ENCODE measurements around the gene ARSB.
A peak's percentile ranks its signal among the peaks of the same experiment; 100 is the strongest.
"Not testable (repeated sequence)": the region's sequence is repeated elsewhere in the genome, so short reads cannot be mapped to it uniquely, and the experiment has no call there.

ARSB gene

DNA sequence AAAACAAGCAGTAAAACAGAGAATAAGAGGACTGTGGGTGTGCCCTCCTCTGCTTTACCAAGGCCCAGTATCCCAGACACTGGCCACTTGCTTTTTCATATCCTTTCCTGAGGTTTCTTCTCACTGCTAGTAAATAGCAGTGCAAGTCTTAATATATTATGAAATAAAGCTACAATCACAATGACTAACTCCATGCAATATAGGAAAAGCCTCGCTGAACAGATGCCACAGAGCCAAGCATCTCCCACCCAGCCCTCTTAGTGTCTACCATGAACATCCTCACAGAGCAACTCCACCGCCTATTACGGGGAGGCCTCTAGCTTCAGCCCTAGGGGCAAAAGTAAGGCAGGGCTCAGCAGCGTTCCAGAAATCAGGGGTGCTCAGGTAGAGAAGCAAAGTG lies 205.8 kb downstream of the ARSB start:
- DNase-seq (ENCODE audit: low spot score): no peak

DNA sequence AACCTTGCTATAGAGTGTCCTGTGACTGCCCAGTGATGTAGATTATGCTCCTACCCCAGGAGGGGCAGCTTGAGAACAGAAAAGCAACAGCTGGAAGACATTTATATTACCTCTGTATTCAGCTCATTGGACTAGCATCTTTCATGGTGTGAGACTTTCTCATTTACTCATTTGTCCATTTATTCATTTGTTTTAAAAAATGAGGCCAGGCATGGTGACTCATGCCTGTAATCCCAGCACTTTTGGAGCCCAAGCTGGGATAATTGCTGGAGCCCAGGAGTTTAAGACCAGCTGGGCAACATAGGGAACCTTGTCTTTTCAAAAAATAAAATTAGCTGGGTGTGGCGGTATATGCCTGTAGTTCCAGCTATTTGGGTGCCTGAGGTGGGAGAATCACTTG lies 206.6 kb downstream of the ARSB start:
- DNase-seq (ENCODE audit: low spot score): no peak

- no peak for DNase-seq (ENCODE audit: low spot score)
These were observed 207.2 kb downstream of the ARSB start for GRCh38 chr5:78777901-78778300.

DNA sequence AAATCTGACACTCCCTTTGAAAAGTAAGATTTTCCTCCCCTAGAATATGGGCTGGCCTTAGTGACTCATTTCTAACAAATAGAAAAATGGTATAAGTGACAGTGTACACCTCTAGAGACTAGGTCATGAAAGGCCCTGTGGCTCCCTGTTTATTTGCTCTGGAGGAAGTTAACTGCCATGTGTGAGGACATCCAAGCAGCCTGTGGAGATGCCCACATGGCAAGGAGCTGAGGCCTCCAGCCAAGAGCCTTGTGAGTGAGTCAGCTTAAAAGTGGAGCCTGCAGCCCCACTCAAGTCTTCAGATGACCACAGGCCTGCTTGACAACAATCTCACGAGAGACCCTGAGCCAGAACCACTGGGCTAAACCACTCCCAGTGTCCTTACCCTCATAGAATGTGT lies 208.5 kb downstream of the ARSB start:
- no peak for DNase-seq (ENCODE audit: low spot score)

DNA sequence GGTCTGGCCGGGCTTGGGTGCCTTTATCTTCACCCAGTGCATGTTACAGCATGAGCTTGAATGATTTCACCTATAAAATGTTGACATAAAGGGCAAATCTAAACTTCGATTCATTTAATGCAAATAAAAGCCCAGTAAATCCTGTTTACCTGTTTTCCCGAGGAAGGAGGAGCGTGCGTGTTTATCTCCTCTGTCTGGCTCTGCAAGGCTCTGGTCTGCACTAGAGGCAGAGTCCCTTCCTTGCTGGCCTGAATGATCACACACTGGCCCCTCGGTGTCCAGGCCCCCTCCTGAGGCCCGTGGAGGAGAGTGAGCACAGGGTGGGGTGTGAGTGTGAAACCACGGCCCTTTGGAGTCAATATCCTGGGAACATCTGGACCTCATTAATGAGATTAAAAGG lies 211.5 kb downstream of the ARSB start:
- DNase-seq (ENCODE audit: low spot score): no peak

DNA sequence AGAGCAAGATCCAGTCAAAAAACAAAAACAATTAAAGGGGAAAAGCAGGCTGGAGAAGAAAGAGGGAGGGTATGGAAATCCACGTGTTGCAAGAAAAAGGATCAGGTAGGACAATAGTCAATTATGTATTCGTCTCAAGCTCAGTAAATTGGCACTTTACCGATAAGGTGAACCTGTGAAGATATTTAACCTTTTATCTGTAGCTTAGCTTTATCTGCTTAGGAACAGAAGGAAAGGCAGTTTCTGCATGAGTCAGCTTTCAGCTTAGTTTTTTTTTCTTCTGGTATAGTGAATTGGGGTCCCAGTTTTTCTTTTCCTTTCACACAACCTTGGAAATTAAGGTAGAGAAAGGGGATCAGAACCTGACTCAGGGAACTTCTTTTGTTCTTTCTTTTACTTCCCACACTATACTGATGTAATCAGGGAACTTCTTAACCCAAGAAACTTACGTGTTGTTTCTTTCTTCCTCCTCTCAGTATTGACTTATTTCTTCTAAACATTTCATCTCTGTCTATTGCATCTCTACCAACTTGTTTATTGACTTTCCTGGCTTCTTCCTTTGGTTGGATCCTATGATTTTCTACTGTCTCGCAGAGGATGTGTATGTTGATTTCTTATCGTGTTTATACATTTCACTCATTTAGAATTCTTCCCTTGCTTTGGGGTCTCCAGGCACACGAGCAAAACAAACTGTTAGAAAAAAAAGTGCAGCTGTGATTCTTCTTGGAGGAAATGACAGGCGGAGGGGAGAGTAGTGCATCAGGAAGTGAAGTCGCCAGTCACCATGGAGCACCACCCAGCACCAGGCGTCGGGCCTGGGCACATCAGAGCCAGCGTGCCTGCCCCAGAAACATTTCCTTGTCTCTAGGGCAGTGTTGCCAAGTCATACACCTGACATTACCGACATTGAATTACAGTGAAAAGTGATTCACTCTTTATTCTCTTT lies 213.6 kb downstream of the ARSB start:
- DNase-seq (ENCODE audit: low spot score): no peak

DNA sequence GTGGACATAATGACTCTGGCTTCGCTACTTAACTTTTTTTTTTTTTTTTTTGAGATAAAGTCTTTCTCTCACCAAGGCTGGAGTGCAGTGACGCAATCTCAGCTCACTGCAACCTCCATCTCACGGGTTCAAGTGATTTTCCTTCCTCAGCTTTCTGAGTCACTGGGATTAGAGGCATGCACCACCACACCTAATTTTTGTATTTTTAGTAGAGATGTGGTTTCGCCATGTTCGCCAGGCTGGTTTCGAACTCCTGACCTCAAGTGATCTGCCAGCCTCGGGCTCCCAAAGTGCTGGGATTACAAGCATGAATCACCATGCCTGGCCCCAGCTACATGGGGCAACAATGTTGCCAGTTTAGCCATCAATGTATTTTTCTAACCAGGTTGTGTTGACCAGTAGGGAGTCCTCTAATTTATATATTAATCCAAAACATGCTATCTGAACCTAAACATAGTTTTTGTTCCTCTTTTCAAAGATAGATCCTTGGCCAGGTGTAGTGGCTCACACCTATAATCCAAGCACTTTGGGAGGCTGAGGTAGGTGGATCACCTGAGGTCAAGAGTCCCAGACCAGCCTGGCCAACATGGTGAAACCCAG lies 216.2 kb downstream of the ARSB start:
- no peak for DNase-seq (ENCODE audit: low spot score)

DNA sequence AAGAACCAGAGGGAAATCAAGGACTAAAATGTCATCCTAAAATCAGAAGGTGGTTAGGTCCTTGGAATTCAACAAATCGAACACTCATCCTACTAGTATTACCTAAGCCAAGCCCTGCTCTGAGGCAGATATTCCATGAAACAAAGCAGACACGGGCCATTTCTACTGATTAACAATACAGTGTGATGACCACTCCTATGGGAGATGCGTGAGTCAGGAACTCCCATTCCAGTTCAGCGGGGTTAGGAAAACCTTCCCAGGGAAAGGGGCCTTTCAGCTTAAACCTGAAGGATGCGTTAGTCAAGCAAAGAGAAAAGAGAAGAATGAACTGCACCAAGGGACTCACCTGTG lies 218.7 kb downstream of the ARSB start:
- no peak for DNase-seq (ENCODE audit: low spot score)

- DNase-seq (ENCODE audit: low spot score): no peak
These were observed 219.2 kb downstream of the ARSB start for GRCh38 chr5:78765756-78766411.

DNA sequence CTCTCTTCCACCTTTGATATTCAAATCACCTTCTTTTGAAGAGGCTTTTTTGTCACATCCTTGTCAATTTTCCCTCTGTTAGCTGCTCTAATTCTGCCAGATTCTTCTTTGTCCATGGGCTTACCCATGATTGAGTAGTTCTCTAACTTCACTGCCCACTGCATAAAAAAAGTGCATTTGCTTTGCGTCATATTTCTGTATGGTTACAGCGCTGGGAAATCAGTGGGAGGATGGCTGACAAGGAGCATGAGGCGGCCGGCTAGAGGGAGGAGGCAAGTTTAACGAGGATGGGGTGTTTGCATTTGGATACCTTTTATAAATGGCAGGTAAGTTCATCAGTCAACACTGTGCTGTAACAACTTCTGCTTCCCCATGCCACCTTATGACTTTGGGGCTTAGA lies 220.0 kb downstream of the ARSB start:
- no peak for DNase-seq (ENCODE audit: low spot score)

DNA sequence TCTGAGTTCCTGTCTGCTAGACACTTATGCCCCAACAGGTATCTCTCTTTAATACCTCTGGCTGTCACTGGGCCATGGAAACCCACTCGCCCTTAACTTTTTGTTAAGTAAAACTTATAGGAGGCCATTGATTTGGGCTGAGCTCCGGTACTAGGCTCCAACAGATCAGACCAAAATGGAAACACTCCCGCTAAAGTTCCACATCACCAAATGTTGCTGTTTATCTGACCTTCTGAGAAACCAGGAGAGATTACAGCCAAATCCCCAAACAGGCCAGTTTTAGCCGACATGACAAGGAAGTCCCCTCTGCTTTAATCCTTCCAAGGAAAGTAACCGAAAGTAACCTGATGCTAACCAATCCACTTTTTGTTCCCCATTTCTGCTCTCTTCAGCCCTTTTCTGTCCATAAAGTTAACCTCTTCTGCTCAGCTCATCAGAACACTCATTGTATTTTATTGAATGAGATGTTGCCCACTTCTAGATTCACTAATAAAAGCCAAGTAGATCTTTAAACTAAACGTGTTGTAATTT lies 221.4 kb downstream of the ARSB start:
- DNase-seq (ENCODE audit: low spot score): no peak

GRCh38 chr5:78762743-78763142 lies 222.4 kb downstream of the ARSB start:
- DNase-seq (ENCODE audit: low spot score): not testable (repeated sequence)

GRCh38 chr5:78761840-78762239 lies 223.3 kb downstream of the ARSB start:
- DNase-seq (ENCODE audit: low spot score): no peak

DNA sequence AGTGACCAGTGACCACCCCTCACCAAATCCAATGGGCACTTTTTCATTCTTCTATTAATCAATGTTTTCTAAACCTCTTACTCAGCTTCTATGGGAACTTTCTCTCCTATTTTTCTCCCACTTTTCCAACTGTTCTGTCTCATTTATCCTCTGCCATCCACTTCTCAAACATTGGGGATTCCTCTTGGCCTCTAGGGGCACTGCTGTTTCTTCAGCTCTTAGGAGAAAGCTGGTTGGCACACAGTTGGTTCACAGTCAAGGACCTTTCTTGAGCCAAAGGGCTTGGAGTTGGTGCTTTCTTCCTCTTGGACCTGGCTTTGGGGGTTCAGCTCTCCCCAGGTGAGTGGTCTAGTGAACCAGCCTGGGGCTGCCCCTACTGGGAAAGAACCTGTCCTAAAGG lies 224.3 kb downstream of the ARSB start:
- no peak for DNase-seq (ENCODE audit: low spot score)

DNA sequence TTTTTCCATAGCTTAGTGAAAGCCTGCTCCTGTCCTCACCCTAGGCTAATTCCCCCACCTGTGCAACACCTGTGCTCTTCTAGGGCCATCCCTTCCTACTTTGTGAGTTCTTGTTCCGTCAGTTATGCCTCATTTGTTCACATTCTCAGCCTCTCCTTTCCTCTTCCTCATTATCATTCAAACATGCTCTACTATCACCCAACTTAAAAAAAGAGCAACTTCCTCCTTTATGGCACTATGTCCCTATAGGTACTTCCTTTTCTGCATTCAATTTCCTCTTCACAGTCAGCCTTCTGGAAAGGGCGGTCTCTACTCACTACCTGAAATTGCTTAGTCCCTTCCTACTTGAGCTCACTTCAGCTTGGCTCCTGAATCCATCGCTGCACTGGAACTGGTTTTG lies 224.7 kb downstream of the ARSB start:
- no peak for DNase-seq (ENCODE audit: low spot score)

GRCh38 chr5:78758169-78758839 lies 226.8 kb downstream of the ARSB start:
- DNase-seq (ENCODE audit: low spot score): peak; percentile 52

DNA sequence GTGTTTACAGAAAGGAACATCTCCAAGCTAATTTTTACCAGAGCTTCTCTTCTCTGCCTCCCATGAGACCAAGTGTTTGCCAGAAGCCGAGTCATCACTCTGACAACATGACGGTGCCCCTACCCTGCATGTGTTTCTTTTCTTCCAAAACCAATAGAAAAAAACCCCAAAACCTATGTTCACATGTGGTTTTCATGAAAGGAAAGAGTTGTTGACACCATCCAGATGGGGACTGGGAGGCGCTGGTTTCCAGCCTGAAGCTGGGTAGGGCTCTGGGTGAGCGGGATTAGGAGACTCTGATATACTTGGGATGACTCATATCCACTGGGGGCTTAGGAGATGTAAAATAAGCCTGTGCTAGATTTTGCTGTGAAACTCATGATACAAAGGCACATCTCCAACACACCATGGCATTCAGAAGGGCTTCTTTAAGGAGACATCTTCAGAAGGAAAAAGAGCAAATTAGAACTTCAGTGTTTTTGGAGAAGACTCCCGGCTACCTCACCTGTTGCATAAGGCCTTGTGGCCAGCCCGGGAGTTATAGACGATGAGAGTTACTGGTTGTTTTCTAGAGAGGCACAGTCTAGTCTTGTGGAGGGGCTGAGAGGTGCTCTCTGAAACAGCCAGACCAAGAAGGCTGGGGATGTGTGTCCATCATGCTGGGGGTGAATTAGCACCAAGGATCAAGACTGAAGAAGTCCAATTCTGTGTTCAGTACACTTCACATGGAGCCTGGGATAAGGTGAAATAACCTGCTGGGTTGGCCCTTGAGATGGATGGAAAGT lies 227.6 kb downstream of the ARSB start:
- DNase-seq (ENCODE audit: low spot score): peak; percentile 10

DNA sequence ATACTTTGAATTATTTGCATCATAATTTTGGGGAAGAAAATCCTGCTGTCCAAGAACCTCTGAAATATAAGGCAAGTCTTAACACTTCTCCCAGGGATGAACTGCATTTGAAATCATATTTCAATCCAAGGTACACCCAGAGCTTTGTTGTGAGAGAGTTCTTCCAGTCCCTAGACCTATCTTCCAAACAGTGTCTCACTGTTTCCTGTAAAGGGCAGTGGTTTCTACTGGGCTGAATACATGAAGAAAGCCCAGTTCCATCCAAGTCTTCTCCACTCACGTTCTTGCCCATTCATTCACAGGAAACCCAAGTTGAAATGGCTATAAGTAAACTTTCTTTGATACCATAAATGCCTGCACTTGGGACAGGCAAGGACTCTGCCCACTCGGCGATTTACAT lies 228.3 kb downstream of the ARSB start:
- no peak for DNase-seq (ENCODE audit: low spot score)

DNA sequence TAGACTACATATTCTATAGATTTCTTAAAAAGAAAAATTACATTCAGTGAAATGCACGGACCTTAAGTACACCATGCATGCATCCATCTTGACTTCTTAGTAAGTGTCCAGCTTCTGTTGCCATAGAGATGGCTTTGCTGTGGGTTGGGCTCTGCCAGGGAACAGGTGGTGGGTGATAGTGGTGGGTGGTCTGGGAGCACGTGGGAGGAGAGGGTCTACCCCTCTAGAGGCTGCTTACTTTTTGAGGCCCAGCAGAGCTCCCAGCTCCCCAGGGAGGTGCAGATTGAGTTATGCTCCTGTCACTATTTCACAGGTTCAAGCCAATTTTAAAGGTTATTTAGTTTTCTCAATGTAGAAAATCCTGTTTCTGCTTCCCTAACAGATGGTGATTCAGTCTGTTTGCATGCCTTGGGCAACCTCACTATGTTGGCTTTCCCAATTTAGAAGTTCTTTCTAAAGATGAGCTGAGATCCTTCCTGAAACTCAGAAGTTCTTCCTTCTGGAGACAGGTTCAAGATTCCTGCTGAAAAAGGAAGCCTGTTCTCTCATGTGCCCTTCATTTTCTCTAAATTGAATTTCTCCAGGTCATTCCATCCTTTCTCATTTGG lies 229.2 kb downstream of the ARSB start:
- no peak for DNase-seq (ENCODE audit: low spot score)

GRCh38 chr5:78754655-78755054 lies 230.5 kb downstream of the ARSB start:
- no peak for DNase-seq (ENCODE audit: low spot score)

GRCh38 chr5:78753093-78753531 lies 232.0 kb downstream of the ARSB start:
- no peak for DNase-seq (ENCODE audit: low spot score)
